ENCODE results near the gene OR10Z1.

- TF ChIP-seq TEAD1 (CRISPR knock-in tag; IDR thresholded peaks at IDR 0.05) (no peak), BCL6 (CRISPR knock-in tag; IDR thresholded peaks at IDR 0.05) (no peak), ATF2 (CRISPR knock-in tag; IDR thresholded peaks at IDR 0.05) (no peak), POLR2A (conservative IDR thresholded peaks at IDR 0.05) (no peak), SRSF1 (IDR thresholded peaks at IDR 0.05; ENCODE audit: low read depth, low read length) (no peak), MYC (IDR thresholded peaks at IDR 0.05; ENCODE audit: low read depth, low read length) (no peak), MYC (CRISPR knock-in tag; IDR thresholded peaks at IDR 0.05; ENCODE audit: borderline replicate concordance, low read depth) (no peak), BRCA1 (IDR thresholded peaks at IDR 0.05) (no peak), BRCA1 (CRISPR knock-in tag; IDR thresholded peaks at IDR 0.05) (no peak), KDM1A (IDR thresholded peaks at IDR 0.05) (no peak)
- TF ChIP-seq, protein P1, sequence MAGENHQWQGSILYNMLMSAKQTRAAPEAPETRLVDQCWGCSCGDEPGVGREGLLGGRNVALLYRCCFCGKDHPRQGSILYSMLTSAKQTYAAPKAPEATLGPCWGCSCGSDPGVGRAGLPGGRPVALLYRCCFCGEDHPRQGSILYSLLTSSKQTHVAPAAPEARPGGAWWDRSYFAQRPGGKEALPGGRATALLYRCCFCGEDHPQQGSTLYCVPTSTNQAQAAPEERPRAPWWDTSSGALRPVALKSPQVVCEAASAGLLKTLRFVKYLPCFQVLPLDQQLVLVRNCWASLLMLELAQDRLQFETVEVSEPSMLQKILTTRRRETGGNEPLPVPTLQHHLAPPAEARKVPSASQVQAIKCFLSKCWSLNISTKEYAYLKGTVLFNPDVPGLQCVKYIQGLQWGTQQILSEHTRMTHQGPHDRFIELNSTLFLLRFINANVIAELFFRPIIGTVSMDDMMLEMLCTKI (IDR thresholded peaks at IDR 0.05; ENCODE audit: partially characterized antibody): no peak
Observed at GRCh38 chr1:158644449-158644848, 39.4 kb downstream of the OR10Z1 start.

Measured in K562 (cell line).